Hematopoietic multipotent progenitor cell treated with erythropoietin and hydrocortisone succinate and interleukin-3 and kit ligand, for 4 days (in vitro differentiated cells): ENCODE measurements around the gene RAB3D.
A peak's percentile ranks its signal among the peaks of the same experiment; 100 is the strongest.
"Not testable (repeated sequence)": the region's sequence is repeated elsewhere in the genome, so short reads cannot be mapped to it uniquely, and the experiment has no call there.

Source experiments
- DNase-seq: peaks from one replicate; pipeline ENCODE4 v3.0.0-alpha.2; 2015

Gene RAB3D, protein sequence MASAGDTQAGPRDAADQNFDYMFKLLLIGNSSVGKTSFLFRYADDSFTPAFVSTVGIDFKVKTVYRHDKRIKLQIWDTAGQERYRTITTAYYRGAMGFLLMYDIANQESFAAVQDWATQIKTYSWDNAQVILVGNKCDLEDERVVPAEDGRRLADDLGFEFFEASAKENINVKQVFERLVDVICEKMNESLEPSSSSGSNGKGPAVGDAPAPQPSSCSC

GRCh38 chr19:11339254-11340098 is at the start of gene RAB3D:
Gene RAB3D (minus strand): TSS chr19:11339657. CDS start chr19:11337399, 2,258 bp downstream.
- DNase-seq: peak; percentile 97

DNA sequence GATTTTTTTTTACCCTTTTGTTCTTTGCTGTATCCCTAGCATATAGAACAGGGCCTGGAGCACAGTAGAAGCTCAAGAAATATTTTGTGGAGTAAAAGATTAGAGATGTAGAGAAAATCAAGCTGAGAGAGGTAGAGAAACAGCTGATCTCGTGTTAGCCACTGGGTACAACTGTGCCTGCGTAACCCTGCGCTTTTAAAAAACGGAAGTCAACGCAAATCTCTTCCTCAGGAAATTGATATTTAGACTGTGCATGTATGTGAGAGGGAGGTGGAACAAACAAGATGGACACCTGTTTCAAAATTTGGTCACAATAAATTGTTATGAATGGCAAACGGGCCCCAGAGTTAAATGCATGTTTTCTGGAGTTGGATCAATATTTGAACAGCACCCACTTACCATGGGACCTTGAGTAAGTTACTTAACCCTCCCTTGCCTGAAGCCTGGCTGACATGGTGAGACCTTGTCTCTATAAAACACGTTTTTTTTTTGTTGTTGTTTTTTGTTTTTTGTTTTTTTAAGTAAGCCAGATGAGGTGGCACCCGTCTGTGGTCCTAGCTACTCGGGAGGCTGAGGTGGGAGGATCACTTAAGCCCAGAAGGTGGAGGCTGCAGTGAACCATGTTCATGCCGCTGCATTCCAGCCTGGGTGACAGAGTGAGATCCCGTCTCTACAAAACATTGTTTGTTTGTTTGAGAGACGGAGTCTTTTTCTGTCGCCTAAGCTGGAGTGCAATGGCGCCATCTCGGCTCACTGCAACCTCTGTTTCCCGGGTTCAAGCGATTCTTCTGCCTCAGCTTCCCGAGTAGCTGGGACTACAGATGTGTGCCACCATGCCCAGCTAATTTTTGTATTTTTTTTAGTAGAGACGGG is 47.9 kb upstream of the RAB3D start:
- DNase-seq: peak; percentile 70

- peak; percentile 42 for DNase-seq
These were observed 45.3 kb upstream of the RAB3D start for GRCh38 chr19:11384778-11385129.

DNA sequence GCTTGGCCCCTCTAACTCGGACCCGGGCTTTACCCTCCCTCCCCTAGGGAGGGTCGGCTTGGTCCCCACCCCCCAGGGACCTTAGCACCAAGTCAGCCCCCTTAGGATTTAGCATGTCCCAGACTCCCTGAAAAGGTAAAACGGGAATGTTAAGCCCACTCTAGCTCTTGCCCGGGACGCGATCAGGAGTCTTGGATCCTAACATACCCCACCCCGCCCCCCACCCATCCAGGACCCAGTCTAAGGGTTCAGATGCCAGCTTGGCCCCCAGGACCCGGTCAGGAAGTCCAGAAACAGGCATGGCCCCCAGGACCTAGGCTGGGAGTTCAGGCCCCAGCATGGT is 44.2 kb upstream of the RAB3D start:
- DNase-seq: no peak

DNA sequence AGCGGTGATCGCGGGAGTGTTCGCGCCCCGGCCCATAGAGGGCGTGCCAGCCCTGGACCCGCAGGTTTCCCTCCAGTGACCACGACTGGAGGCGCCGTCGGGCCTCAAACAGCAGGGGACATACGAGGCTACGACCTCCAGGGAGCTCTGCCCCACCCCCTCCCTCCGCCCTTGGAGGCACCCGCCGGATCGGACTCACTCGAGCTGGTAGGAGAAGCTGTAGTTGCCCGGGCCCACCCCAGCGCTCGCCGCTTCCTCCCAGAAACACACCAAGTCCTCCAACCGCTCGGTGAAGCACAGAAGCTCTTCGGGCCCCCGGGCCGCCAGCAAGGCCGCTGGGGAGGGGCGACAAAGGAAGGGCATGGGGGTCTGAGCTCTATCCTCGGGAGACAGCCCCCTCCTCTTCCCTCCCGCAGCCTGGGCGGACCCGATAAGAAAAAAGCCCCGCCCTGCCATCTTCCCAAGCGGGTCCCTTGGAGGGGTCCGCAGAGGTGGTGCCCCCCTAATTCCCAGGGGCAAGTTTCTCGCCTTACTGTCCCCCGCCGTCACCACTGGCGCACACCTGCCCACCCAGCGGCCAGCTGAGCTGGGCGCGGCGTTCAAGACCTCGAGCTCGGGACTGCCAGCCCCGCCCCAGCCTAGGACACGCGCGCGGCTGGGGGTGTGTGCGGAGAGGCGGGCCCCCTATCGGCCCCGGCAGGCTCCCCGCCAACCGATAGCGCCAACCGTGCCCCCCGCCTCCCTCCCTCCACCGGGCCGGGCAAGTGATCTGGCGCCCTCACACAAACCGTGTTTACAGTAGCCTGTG is 43.6 kb upstream of the RAB3D start:
- peak; percentile 95 for DNase-seq

- peak; percentile 99 for DNase-seq
These were observed 41.4 kb upstream of the RAB3D start for GRCh38 chr19:11380653-11381537.

GRCh38 chr19:11379857-11380350 is 40.4 kb upstream of the RAB3D start:
- DNase-seq: no peak

DNA sequence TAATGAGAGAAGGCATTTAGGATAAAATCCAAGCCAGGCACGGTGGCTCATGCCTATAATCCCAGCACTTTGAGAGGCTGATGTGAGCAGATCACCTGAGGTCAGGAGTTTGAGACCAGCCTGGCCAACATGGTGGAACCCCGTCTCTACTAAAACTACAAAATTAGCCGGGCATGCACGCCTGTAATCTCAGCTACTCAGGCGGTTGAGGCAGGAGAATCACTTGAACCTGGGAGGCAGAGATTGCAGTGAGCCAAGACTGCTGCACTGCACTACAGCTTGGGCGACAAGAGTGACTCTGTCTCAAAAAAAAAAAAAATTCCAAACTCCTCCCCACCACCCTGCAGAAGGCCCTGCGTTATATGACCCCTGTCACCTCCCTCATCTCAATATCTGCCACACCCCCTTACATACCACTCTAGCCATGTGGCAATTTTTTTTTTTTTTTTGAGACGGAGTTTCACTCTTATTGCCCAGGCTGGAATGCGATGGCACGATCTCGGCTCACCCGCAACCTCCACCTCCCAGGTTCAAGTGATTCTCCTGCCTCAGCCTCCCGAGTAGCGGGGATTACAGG is 39.9 kb upstream of the RAB3D start:
- DNase-seq: not testable (repeated sequence)

- DNase-seq: peak; percentile 75
These were observed 39.1 kb upstream of the RAB3D start for GRCh38 chr19:11378319-11379189.

- DNase-seq: no peak
These were observed 38.3 kb upstream of the RAB3D start for GRCh38 chr19:11377756-11378155.

DNA sequence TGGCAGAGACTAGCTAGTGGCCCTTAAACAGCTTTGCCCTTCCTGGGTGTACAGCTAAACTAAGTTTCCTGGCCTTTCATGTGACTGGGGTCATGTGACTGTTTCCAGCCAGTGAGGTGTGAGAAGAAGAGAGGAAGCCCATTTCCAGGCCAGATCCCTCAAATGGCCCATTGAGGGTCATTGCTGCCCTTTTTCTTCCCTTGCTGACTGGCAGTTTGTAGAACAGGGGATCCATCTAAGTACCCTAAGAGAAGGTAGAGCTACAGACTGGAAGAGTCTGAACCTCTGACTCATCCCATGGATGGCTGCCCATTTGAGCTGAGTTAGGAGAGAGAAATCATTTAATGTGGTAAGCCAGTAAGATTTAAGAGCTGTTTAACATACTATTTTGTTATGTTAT is 37.8 kb upstream of the RAB3D start:
- peak; percentile 73 for DNase-seq

GRCh38 chr19:11375143-11375948 is 35.9 kb upstream of the RAB3D start:
- peak; percentile 90 for DNase-seq

DNA sequence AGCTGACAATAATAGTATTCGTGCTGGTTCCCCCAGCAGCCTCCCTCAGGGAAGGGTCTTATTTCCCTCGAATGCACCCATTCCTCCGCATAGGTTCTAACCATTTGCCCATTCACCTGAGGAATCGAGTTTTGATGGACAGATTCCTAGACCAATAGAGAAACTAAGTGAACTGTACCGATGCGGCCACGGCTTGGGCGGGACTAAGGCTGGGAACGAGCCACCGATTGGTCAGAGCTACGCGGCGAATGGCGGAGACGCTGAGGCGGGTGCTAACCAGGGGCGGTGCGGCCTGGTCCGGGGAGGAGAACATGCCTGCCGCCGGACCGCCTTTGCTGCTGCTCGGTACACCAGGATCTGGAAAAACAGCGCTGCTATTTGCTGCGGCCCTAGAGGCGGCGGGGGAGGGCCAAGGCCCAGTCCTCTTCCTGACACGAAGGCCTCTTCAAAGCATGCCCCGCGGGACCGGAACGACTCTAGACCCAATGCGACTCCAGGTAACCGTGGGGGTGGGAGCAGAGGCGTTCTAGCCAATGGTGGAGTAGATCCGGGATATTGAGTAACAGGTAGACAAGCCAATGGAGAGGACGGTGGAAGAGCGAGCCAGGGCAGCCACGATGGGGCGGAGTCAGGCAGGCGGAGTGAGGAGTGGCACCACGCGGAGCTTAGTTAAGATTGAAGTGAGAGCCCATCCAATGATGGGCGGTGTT is 35.1 kb upstream of the RAB3D start, which contains the start of gene SWSAP1:
Gene SWSAP1, plus strand, starts transcription at position 234 of the 710 bp plus-strand sequence. Its CDS starts 15 bp downstream, at position 249.
- peak; percentile 100 for DNase-seq

DNA sequence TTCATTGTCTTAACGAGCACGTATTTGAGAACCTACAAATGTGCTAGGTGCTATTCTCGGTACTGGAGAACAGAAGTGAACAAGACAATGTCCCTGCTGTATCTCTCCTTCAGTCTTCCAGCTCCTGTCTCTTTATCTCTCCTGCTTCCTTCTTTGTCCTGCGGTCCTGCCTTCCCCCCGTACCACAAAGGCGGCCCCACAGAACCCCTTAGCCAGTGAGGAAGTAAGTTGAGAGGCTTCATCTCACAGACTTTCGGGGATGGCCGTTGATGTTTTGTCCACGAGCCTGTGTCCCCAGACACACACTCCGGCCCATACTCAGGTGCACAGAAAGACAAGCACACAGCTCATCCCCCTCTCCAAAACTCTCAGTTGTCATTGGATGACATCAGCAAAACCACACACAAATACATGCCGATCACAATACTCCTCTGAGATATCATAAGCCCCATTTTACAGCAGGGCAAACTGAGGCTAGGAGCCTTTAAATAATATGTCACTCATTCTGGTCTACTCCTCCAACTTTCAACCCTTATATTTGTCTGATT is 34.5 kb upstream of the RAB3D start:
- DNase-seq: peak; percentile 74

GRCh38 chr19:11373166-11373884 is 33.9 kb upstream of the RAB3D start:
- peak; percentile 76 for DNase-seq

- DNase-seq: no peak
These were observed 31.3 kb upstream of the RAB3D start for GRCh38 chr19:11370744-11371143.

GRCh38 chr19:11367528-11367927 is 28.1 kb upstream of the RAB3D start:
- no peak for DNase-seq
